DMS114 treated with DMSO at 0.1 percent for 48 hours (cell line): Measurements from ENCODE around the gene PRM3.

Source experiments
- DNase-seq: peaks from one replicate; lab custom pipeline; 2025; ENCODE audit not compliant: unreplicated experiment; lab: John Stamatoyannopoulos, UW

The PRM3 gene

DNA sequence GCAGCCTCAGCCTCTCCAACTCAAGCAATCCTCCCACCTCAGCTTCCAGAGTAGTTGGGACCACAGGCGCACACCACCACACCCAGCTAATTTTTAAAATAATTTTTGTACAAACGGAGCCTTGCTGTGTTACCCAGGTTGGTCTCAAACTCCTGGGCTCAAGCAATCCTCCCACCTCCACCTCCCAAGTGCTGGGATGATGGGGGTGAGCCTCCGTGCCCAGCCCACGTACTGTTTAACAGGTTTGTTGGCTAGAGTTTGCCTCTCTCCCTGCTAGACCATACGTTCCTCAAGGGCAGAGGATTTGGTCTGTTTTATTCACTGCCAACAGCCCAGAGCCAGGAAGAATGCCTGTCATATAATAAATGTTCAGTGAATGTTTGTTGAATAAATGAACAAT lies 44.0 kb downstream of the PRM3 start:
- DNase-seq, result no peak

DNA sequence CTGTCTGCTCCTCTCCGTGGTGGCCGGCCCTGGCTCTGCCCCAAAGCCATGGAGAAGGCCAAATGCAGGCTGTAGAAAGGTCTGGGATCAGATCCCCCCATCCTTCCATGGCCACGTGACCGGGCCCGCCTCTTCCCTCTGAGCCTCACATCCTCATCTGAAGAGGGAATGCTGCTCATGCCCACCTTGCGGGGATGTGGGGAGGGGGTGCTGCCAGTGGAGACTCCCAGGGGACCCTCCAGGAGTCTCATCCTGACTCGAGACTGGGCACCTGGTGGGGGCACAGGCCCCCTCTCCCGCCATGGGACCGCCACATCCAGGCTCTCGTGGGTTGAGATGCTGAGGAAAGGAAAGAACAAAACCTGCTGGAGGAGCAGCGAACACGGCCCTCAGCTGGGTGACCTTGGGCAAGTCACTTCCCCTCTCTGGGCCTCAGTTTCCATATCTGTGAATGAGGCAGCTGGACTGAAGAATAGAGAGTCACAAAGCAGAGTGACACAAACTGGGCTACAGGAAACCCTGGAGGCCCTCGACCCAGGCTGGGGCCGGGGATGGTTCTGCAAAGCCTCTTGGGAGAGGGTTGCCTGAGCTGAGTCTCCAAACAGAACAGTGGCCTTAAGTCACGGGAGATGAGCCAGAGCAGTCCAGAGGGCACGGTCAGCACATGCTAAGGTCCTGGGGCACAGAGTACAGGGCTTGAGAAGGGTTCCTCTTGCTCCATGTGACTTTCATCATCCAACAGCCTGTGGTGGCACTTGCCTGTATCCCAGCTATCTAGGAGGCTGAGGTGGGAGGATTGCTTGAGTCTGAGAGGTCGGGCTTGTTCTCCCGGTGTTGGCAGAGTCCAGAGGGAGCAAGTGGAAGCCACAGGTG lies 47.5 kb downstream of the PRM3 start:
- no peak for DNase-seq

DNA sequence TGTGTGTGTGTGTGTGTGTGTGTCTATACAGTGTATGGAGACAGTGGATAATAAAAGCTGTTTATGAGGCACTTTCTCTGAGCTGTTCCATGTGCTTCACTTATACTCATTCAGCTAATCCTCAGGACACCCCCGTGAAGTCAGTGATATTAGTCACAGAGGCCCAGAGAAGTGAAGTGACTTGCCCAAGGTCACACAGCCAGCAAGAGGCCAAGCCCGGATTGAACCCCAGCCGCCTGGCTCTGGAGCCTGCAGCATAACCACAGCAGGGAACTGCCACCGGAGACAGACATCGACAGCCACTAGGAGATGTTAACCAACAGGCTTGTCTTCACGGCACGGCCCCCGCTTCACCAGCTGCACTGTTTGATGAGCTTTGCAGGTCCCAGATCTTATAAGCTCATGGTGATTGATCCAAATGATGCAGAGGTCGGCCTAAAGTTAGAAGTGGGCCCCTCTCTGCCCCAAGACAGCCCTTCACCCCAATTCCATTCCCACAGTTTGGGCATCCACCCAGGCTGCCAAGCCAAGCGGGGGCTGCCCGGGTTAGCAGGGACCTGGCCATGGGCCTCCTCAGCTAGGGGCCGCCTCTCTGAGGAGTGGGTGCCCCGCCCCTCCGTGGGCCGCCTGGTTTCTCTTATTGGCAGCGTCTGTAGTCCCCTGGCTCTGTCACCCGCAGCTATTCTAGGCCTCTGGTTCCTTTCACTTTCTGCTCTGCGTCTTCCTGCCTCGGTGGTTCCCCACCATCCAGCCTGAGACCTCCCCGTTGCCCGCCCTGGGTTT lies 48.3 kb downstream of the PRM3 start:
- no peak for DNase-seq

DNA sequence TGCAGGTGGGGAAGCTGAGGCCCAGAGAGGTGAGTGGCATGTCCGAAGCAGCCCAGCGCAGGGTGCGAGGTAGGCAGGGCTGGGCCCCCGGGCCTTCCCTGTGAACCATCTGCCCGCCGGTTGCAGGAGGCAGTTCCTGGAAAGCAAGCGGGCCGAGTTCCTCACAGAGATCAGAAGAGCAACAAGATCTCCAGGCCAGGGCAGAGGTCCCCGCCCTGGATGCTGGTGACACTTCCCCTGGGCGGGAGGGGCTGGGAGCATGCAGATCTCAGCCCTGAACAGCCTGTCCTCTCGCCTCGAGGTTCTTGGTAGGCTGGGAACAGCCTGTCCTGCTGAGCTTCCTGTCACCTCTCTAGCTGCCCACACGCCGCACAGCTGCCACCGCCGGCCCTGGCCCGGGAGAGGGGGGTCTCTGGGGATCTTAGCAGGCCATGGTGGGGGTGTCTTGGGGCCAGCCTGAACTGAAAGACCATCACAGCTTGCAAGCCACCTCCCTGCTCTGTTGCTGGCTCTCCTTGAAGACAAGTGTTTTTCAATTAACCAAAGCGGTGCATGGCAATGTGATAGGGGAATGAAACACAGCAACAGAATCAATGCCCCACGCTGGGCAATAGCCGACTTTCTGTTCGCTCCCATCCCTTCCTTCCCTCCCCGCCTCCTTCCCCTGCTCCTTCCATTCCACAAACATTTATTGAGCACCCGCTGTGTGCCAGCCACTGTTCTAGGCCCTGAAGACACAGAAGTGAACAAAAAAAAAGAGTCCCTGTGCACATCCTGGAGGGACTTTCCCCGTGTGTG lies 49.1 kb downstream of the PRM3 start:
- DNase-seq, result no peak
